Epithelial cell of esophagus (primary cell): ENCODE results near the gene FGD5.

Experiments
- DNase-seq: peaks from one replicate; pipeline ENCODE4 v3.0.0; 2010; ENCODE audit warnings: low read depth
- H3K4me3 ChIP-seq: 2 replicates; pipeline ENCODE4 v1.5.1; 2011; ENCODE audit warnings: mild to moderate bottlenecking, low read length, control low read depth
- CTCF ChIP-seq: IDR thresholded peaks from 2 replicates; pipeline ENCODE4 v1.5.1; 2011; ENCODE audit warnings: low read depth, mild to moderate bottlenecking, low read length, control low read depth, inconsistent platforms; ENCODE audit not compliant: insufficient read depth; ENCODE audit errors: missing control alignments

The FGD5 gene

GRCh38 chr3:14795996-14796395, 22.8 kb upstream of the FGD5 start:
- DNase-seq: no peak
- no peak for TF ChIP-seq CTCF
- no peak overlapping the region for H3K4me3 ChIP-seq

DNA sequence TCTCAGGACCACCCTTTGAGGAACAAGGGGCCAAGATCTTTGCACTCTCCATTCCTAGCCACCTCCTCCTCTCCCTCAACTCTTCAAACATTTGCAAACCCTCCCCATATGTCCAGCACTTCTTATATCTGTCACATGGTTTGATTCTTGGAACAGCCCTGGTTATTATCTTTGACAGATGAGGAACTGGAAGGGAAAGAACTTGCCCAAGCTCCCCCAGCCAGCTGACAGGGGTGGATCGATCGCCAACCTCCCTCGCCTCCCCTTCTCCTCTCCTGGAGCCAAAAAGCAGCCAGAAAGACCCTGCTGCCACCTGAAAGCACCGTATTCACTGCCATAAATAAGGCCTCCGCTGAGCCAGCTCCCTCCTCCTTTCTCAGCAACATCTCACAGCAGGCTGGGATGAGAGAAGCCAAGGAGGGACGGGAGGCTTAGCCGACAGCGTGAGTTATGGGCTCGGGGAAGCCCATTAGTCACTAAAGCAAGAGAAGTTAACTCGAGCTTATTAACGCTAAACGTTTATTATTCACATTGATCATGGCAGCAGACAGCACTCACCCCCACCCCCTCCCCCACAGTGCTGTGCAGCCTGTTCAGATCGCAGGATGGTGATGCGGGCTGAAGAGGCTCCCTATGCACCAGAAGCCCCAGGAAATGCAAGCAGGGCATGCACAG, 22.2 kb upstream of the FGD5 start:
- TF ChIP-seq CTCF: no peak
- H3K4me3 ChIP-seq: no peak overlapping the region
- no peak for DNase-seq

- no peak overlapping the region for H3K4me3 ChIP-seq
- no peak for DNase-seq
- TF ChIP-seq CTCF: no peak
These were observed 21.0 kb upstream of the FGD5 start for GRCh38 chr3:14797731-14798130.

DNA sequence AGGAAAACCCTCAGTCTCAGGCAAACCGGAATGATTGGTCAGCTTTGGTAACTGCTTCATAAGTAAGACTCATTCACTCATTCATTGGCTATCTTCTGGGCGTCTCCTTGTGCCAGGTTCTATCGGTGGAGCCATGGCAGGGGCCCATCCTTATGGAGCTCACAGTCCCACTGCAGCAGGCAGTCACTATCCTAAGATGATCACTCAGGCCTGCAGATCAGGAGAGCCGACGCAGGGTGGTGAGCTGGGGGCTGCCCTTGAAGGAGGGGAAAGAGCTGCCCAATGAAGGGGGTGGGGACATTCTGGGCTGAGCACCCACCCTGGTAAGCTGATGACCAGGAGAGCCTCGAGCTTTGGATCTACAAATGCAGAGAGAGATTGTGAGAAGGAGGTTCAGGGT, 20.5 kb upstream of the FGD5 start:
- no peak for TF ChIP-seq CTCF
- no peak overlapping the region for H3K4me3 ChIP-seq
- DNase-seq: no peak

GRCh38 chr3:14799146-14799545, 19.6 kb upstream of the FGD5 start:
- H3K4me3 ChIP-seq: no peak overlapping the region
- DNase-seq: no peak
- no peak for TF ChIP-seq CTCF

- no peak for DNase-seq
- TF ChIP-seq CTCF: no peak
- H3K4me3 ChIP-seq: no peak overlapping the region
These were observed 17.7 kb upstream of the FGD5 start for GRCh38 chr3:14801031-14801430.

- no peak for DNase-seq
- TF ChIP-seq CTCF: no peak
- no peak overlapping the region for H3K4me3 ChIP-seq
These were observed 16.9 kb upstream of the FGD5 start for GRCh38 chr3:14801668-14802380.
